ENCODE results near the gene ANXA5. TPM values are rescaled to one million over a fixed set of nuclear protein-coding genes. Genes with fewer than 3 reads are reported as not detected.

Gene ANXA5
- total RNA-seq, 4 donors from 2014 or later, result 59.2 to 181 (median 88.0) TPM

Other genes with a start within 250 kb of the ANXA5 start
- not detected for gene SMIM43, start 68.2 kb upstream of the ANXA5 start, total RNA-seq
- 10 to 100 TPM; 13.4 to 28.8 (median 19.9) TPM for gene EXOSC9, start 104.3 kb upstream of the ANXA5 start, total RNA-seq
- gene CCNA2, start 126.9 kb upstream of the ANXA5 start, total RNA-seq, result under 1 TPM in 3 of 4 donors, not detected in 1; 0.20 to 0.60 (median 0.36) TPM
- 10 to 100 TPM in 1 of 4 donors, 1 to 10 TPM in 3; 4.5 to 11.1 (median 6.7) TPM for gene BBS7, start 173.5 kb upstream of the ANXA5 start, total RNA-seq